GM12878 (cell line): ENCODE data around the gene MSLN. TPM values are rescaled to one million over a fixed set of nuclear protein-coding genes. Genes with fewer than 3 reads are reported as not detected.

Experiments used
- ATAC-seq: fragments of 200-7000 bp; cut with Tn5 transposase; 3 replicates; pipeline ENCODE4 v1.9.1; 2020; ENCODE audit warnings: mild to moderate bottlenecking, moderate library complexity
- BruUV-seq: library from RNA; stranded (reverse); fragments of 400-500 nt; replicated peaks from 2 replicates; lab custom pipeline; 2021; lab: Mats Ljungman, UMichigan
- CTCF ChIA-PET: fragments of 300-600 bp; sonication (Branson Sonifier 250); formaldehyde crosslinking; extraction: SDS; loops from one replicate; lab custom pipeline; 2021; ENCODE audit warnings: inconsistent platforms; lab: Yijun Ruan, JAX
- POLR2A ChIA-PET: fragments of 350-600 bp; formaldehyde crosslinking; extraction: SDS; loops from one replicate; lab custom pipeline; 2021; ENCODE audit warnings: inconsistent platforms; lab: Charles Lee
- RAD21 ChIA-PET: fragments of 300-600 bp; sonication (Branson Sonifier 250); formaldehyde crosslinking; loops from one replicate; lab custom pipeline; 2023; ENCODE audit warnings: antibody characterized with exemption; ENCODE audit not compliant: unreplicated experiment; lab: Charles Lee
- SMC1A ChIA-PET: fragments of 300-600 bp; sonication (Branson Sonifier 250); formaldehyde crosslinking; loops from one replicate; lab custom pipeline; 2023; ENCODE audit not compliant: unreplicated experiment, uncharacterized antibody; lab: Charles Lee
- DNase-seq: peaks from one replicate; pipeline ENCODE4 v3.0.0-alpha.2; 2011; ENCODE audit warnings: low read depth, low spot score
- FAIRE-seq: peaks from 3 replicates; lab custom pipeline; 2011; peaks lifted over from hg19 to GRCh38; lab: Jason Lieb, UNC
- H2AFZ ChIP-seq: 2 replicates; pipeline ENCODE4 v1.6.0; 2011; ENCODE audit warnings: low read depth, low read length, control low read depth; ENCODE audit not compliant: control insufficient read depth
- H3K27ac ChIP-seq: 2 replicates; pipeline ENCODE4 v1.5.1; 2011; ENCODE audit warnings: control low read depth; ENCODE audit not compliant: control insufficient read depth, insufficient read depth
- H3K27me3 ChIP-seq, 2 experiments: replicated peaks in 1 of 2; 2 replicates each; pipeline versions ENCODE4 v1.6.0 to v1.6.1; 2011; ENCODE audit warnings: low read length in 1 of 2; ENCODE audit not compliant: control insufficient read depth in 2 of 2, insufficient read depth in 2 of 2
- H3K36me3 ChIP-seq, 2 experiments: 2 replicates each; pipeline ENCODE4 v1.5.1; 2011; ENCODE audit warnings: low read length in 1 of 2; ENCODE audit not compliant: control insufficient read depth in 2 of 2, insufficient read depth in 2 of 2
- H3K4me1 ChIP-seq: 2 replicates; pipeline ENCODE4 v1.6.1; 2011; ENCODE audit warnings: mild to moderate bottlenecking, low read length, moderate library complexity, mixed read lengths; ENCODE audit not compliant: control insufficient read depth, insufficient read depth
- H3K4me2 ChIP-seq: 2 replicates; pipeline ENCODE4 v1.6.0; 2011; ENCODE audit warnings: control low read depth; ENCODE audit not compliant: control insufficient read depth, insufficient read depth
- H3K4me3 ChIP-seq: fragments of 200-600 bp; sonication (generic); 2 replicates; pipeline ENCODE4 v1.5.1; 2016
- H3K79me2 ChIP-seq: 2 replicates; pipeline ENCODE4 v1.6.0; 2011; ENCODE audit warnings: low read length; ENCODE audit not compliant: control insufficient read depth, insufficient read depth
- H3K9ac ChIP-seq: 2 replicates; pipeline ENCODE4 v1.8.0; 2011; ENCODE audit warnings: low read length, control low read depth, mixed read lengths; ENCODE audit not compliant: control insufficient read depth, insufficient read depth
- H3K9me3 ChIP-seq: replicated peaks from 3 replicates; pipeline ENCODE4 v1.5.1; 2011; ENCODE audit warnings: mild to moderate bottlenecking, low read length; ENCODE audit not compliant: control insufficient read depth, insufficient read depth
- H4K20me1 ChIP-seq: 2 replicates; pipeline ENCODE4 v1.6.0; 2011; ENCODE audit not compliant: control insufficient read depth, insufficient read depth
- BCL11A ChIP-seq: IDR thresholded peaks from 2 replicates; pipeline ENCODE4 v1.6.1; 2011; ENCODE audit warnings: low read depth, low read length
- CREB1 ChIP-seq: IDR thresholded peaks from 2 replicates; pipeline ENCODE4 v1.6.1; 2012; ENCODE audit warnings: low read depth, mild to moderate bottlenecking, inconsistent platforms
- DPF2 ChIP-seq: fragments of 450-650 bp; IDR thresholded peaks from 2 replicates; pipeline ENCODE4 v1.6.1; 2017; ENCODE audit warnings: mild to moderate bottlenecking
- HDAC2 ChIP-seq: fragments of 200-600 bp; sonication (generic); IDR thresholded peaks from 2 replicates; pipeline ENCODE4 v1.6.1; 2017
- MAX ChIP-seq: IDR thresholded peaks from 2 replicates; pipeline ENCODE4 v1.6.1; 2012; ENCODE audit warnings: low read depth, low read length, improper control_type of control experiment
- NFXL1 ChIP-seq: fragments of 450-650 bp; IDR thresholded peaks from 2 replicates; pipeline ENCODE4 v1.6.1; 2017; ENCODE audit warnings: antibody characterized with exemption, mild to moderate bottlenecking, borderline replicate concordance
- PAX5 ChIP-seq: IDR thresholded peaks from 2 replicates; pipeline ENCODE4 v1.6.1; 2011; ENCODE audit warnings: low read depth, low read length, borderline replicate concordance
- RELA ChIP-seq: fragments of 450-650 bp; IDR thresholded peaks from 2 replicates; pipeline ENCODE4 v1.8.0; 2014; ENCODE audit warnings: borderline replicate concordance; ENCODE audit not compliant: partially characterized antibody
- SMC3 ChIP-seq: IDR thresholded peaks from 2 replicates; pipeline ENCODE4 v1.6.1; 2011; ENCODE audit warnings: low read length, improper control_type of control experiment, borderline replicate concordance
- STAT1 ChIP-seq: fragments of 450-650 bp; conservative IDR thresholded peaks from 2 replicates; pipeline ENCODE4 v1.6.1; 2014; ENCODE audit warnings: antibody characterized with exemption, mild to moderate bottlenecking
- TARDBP ChIP-seq: IDR thresholded peaks from 2 replicates; pipeline ENCODE4 v1.6.1; 2016; ENCODE audit warnings: borderline replicate concordance
- TCF12 ChIP-seq: IDR thresholded peaks from 2 replicates; pipeline ENCODE4 v1.6.1; 2011; ENCODE audit warnings: low read depth, mild to moderate bottlenecking, low read length
- WGBS: methylation state at CpG from one replicate; pipeline ENCODE4 v1.1.6; 2016; ENCODE audit warnings: low lambda C conversion rate; ENCODE audit not compliant: insufficient replicate concordance, insufficient coverage; ENCODE audit errors: missing lambda C conversion rate; 5-methylcytosine and 5-hydroxymethylcytosine counted together
- in situ Hi-C: fragments of 300-500 bp; cut with MboI; formaldehyde crosslinking; loops from 9 replicates; pipeline ENCODE4 v1.14.3; 2018; ENCODE audit warnings: mixed read lengths
- intact Hi-C: fragments of 100-400 bp; cut with micrococcal nuclease; formaldehyde crosslinking; loops from one replicate; pipeline ENCODE4 v1.14.2; 2022; ENCODE audit not compliant: unreplicated experiment
- polyA plus RNA-seq, 11 experiments: library from polyadenylated mRNA; depleted of rRNA in 4 of 11; unstranded in 6 of 11; stranded (reverse) in 5 of 11; fragments of >200 nt; fragmentation: Nextera tagmentation in 4 of 11; fragmentation: Illumina TruSeq in 1 of 11; extraction: Ambion mirVana in 4 of 11; extraction: Trizol in 1 of 11; gene quantifications; 1 replicate in 1 of 11; 2 replicates in 10 of 11; pipeline versions ENCODE4 v1.2.1 to v1.2.3, GENCODE V29; 2011 to 2016; ENCODE audit warnings: inconsistent platforms in 2 of 11, missing spikeins in 2 of 11, low read depth in 1 of 11
- total RNA-seq, 4 experiments: library from RNA; depleted of rRNA in 3 of 4; stranded (reverse); fragments of >200 nt in 3 of 4; fragmentation: Illumina TruSeq in 1 of 4; extraction: Trizol in 1 of 4; gene quantifications; 2 replicates each; pipeline versions ENCODE4 v1.2.1 to v1.2.3, GENCODE V29; 2013 to 2021
- TF ChIP-seq, protein P1 (sequence below): fragments of 450-650 bp; IDR thresholded peaks from 2 replicates; pipeline ENCODE4 v1.6.1; 2016; ENCODE audit warnings: mild to moderate bottlenecking, moderate library complexity, borderline replicate concordance
- TF ChIP-seq, protein P2 (sequence below): fragments of 450-650 bp; IDR thresholded peaks from 2 replicates; pipeline ENCODE4 v1.6.1; 2017; ENCODE audit warnings: antibody characterized with exemption, mild to moderate bottlenecking, moderate library complexity
- TF ChIP-seq, protein P3 (sequence below): IDR thresholded peaks from 2 replicates; pipeline ENCODE4 v1.6.1; 2011; ENCODE audit warnings: low read depth, mild to moderate bottlenecking, low read length, moderate library complexity, borderline replicate concordance; ENCODE audit errors: extremely low read depth
- TF ChIP-seq, protein P4 (sequence below): IDR thresholded peaks from 2 replicates; pipeline ENCODE4 v1.6.1; 2012; ENCODE audit warnings: low read depth, low read length, improper control_type of control experiment

Gene MSLN
- total and polyA plus RNA-seq, 10 of the 15 experiments (the other 5 are each of a cell fraction or from before 2014, with no cell fraction given), result 0.08 TPM; not detected in 9

GRCh38 chr16:779561-779960 is 19.0 kb downstream of the MSLN start:
- intact Hi-C loops, result no loop called here
- in situ Hi-C loops, result no loop called here

More at GRCh38 chr16:779561-779960, 19.0 kb downstream of the MSLN start:
- Histone ChIP-seq H3K9me3 (no peaks in the 10 kb centered on the region), H4K20me1 (no peaks in the 10 kb centered on the region), H2AFZ (no peak overlapping the region), H3K4me3 (no peak overlapping the region), H3K4me1 (no peaks in the 10 kb centered on the region), H3K27ac (no peak overlapping the region), H3K27me3 (no peaks in the 10 kb centered on the region), H3K9ac (no peak overlapping the region), H3K36me3 (no peaks in the 10 kb centered on the region), H3K79me2 (no peaks in the 10 kb centered on the region), H3K4me2 (no peak overlapping the region)
- BruUV-seq, result no TSS peak
- WGBS, result 23% methylated on average over 11 of the region's 13 CpGs
- DNase-seq (no peak), FAIRE-seq (no peak)
- ChIA-PET CTCF (no interaction called here), RAD21 (no interaction called here), SMC1A (no interaction called here), POLR2A (no interaction called here)
- TF ChIP-seq, protein P1, sequence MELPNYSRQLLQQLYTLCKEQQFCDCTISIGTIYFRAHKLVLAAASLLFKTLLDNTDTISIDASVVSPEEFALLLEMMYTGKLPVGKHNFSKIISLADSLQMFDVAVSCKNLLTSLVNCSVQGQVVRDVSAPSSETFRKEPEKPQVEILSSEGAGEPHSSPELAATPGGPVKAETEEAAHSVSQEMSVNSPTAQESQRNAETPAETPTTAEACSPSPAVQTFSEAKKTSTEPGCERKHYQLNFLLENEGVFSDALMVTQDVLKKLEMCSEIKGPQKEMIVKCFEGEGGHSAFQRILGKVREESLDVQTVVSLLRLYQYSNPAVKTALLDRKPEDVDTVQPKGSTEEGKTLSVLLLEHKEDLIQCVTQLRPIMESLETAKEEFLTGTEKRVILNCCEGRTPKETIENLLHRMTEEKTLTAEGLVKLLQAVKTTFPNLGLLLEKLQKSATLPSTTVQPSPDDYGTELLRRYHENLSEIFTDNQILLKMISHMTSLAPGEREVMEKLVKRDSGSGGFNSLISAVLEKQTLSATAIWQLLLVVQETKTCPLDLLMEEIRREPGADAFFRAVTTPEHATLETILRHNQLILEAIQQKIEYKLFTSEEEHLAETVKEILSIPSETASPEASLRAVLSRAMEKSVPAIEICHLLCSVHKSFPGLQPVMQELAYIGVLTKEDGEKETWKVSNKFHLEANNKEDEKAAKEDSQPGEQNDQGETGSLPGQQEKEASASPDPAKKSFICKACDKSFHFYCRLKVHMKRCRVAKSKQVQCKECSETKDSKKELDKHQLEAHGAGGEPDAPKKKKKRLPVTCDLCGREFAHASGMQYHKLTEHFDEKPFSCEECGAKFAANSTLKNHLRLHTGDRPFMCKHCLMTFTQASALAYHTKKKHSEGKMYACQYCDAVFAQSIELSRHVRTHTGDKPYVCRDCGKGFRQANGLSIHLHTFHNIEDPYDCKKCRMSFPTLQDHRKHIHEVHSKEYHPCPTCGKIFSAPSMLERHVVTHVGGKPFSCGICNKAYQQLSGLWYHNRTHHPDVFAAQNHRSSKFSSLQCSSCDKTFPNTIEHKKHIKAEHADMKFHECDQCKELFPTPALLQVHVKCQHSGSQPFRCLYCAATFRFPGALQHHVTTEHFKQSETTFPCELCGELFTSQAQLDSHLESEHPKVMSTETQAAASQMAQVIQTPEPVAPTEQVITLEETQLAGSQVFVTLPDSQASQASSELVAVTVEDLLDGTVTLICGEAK, result no peak
- TF ChIP-seq NFXL1 (no peak), RELA (no peak), CREB1 (no peak), HDAC2 (no peak), BCL11A (no peak), PAX5 (no peak), TCF12 (no peak), DPF2 (no peak), MAX (no peak), TARDBP (no peak), STAT1 (no peak), SMC3 (no peak)
- TF ChIP-seq, protein P2, sequence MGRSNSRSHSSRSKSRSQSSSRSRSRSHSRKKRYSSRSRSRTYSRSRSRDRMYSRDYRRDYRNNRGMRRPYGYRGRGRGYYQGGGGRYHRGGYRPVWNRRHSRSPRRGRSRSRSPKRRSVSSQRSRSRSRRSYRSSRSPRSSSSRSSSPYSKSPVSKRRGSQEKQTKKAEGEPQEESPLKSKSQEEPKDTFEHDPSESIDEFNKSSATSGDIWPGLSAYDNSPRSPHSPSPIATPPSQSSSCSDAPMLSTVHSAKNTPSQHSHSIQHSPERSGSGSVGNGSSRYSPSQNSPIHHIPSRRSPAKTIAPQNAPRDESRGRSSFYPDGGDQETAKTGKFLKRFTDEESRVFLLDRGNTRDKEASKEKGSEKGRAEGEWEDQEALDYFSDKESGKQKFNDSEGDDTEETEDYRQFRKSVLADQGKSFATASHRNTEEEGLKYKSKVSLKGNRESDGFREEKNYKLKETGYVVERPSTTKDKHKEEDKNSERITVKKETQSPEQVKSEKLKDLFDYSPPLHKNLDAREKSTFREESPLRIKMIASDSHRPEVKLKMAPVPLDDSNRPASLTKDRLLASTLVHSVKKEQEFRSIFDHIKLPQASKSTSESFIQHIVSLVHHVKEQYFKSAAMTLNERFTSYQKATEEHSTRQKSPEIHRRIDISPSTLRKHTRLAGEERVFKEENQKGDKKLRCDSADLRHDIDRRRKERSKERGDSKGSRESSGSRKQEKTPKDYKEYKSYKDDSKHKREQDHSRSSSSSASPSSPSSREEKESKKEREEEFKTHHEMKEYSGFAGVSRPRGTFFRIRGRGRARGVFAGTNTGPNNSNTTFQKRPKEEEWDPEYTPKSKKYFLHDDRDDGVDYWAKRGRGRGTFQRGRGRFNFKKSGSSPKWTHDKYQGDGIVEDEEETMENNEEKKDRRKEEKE, result no peak
- TF ChIP-seq, protein P3, sequence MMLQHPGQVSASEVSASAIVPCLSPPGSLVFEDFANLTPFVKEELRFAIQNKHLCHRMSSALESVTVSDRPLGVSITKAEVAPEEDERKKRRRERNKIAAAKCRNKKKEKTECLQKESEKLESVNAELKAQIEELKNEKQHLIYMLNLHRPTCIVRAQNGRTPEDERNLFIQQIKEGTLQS, result no peak
- TF ChIP-seq, protein P4, sequence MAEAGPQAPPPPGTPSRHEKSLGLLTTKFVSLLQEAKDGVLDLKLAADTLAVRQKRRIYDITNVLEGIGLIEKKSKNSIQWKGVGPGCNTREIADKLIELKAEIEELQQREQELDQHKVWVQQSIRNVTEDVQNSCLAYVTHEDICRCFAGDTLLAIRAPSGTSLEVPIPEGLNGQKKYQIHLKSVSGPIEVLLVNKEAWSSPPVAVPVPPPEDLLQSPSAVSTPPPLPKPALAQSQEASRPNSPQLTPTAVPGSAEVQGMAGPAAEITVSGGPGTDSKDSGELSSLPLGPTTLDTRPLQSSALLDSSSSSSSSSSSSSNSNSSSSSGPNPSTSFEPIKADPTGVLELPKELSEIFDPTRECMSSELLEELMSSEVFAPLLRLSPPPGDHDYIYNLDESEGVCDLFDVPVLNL, result no peak
- TF ChIP-seq, all 136 proteins: peak for 0
- ATAC-seq, result no peak
